GM18858 (cell line): Measurements from ENCODE around the gene WWOX.

Experiments used
- ATAC-seq: cut with Tn5 transposase; IDR thresholded peaks from one replicate; pipeline ENCODE4 v1.9.1; 2021; ENCODE audit not compliant: unreplicated experiment

Gene WWOX

GRCh38 chr16:78745108-78746019 lies 645.9 kb downstream of the WWOX start:
- ATAC-seq = no peak

DNA sequence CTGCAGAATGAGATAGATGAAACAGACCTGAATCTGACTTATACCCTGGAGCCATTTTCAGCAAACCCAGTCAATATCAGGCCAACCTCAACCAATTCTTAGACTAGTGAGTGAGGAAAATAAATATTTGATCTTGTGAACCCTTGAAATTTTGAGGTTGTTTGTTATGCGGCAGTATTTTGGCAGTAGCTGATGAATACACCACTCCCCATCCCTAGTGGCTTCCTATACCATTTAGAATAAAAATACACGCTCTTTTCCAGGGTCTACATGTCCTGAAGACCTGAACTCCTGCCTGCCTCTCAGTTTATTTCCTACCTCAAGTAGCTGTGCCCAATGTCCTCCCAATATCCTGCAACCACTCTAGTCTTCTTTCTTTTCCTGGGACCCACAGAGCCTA lies 647.3 kb downstream of the WWOX start:
- ATAC-seq = no peak

DNA sequence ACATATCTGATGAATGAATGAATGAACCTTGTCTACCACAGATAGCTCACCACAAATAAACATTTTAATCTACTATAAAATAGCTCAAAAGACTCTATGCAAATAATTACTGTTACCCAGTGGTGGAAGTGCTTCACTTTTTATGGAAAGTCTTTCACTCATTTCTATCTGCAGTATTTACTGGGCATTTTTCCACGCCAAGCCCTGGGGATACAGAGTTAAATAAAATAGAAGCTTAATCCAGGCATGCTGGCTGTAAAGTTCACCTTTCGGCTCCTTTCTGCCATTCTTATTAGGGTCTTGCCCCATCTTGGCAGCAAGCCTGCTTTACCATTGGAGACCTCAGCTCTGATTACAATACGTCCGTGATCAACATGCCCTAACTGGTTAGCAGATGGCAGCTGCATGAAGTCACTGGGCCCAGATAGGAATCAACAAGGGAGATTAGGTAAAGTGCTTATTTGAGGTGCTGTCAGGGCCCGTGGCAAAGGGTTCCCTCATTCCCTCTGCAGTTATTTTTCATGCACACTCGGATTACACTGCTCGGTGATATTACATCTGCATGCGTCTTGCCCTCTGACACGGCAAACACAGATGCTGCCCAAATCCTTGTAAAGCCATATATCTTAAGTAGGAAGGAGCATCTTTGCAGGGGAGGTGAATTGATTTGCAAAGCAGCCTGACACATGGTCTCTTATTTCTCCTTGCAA lies 648.9 kb downstream of the WWOX start:
- ATAC-seq = no peak

DNA sequence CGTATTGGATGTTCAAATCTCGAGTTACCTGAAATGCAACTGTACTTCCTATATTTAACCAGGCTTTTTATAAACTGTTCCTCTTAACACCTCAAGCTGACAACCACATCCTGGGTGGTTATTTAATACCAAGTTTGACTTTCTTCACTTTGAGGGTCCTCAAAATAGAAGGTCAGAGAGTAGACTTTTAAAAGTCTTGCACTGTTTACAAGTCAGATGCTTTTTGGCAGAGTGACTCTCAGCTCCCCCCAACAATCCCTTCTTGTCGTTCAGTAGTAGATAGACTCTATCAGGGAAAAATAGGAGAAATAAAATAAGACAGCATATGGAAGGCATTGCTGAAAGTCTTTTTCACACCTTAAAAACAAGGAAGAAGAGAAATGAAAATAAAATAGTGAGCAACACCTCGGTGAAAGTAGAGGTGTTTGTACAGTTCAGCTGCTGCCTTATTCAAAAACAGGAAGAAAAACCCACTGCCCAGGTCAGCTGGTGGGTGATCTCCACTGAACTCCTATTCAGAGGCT lies 650.4 kb downstream of the WWOX start:
- ATAC-seq = peak; percentile 70

DNA sequence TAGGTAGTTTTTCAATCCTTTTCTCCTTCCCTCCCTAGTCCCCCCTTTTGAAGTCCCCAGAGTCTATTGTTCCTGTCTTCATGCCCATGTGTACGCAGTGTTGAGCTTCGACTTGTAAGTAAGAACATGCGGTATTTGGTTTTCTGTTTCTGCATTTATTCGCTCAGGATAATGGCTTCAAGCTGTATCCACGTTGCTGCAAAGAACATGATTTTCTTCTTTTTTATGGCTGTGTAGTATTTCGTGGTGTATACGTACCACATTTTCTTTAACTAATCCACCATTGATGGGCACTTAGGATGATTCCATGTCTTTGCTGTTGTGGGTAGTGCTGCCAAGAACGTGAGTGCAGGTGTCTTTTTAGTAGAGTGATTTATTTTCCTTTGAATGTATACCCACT lies 651.2 kb downstream of the WWOX start:
- ATAC-seq = no peak

DNA sequence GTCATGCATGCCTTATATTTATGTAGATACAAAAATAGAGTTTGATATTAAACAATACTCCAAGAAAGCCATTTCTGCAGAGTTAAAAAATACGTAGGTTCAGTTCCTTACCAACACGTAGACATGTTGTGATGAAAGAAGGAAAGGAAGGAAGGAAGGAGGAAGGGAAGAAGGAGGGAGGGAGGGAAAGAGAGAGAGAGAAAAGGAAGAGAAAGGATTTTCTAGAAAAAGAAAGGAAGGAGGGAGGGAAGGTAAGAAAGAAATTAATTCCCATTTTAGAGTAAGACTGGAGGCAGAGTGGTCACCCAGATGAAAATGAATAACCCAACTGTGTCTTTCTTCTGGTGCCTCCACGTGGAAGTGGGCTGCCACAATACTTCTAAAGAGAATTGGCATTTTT lies 652.1 kb downstream of the WWOX start:
- no peak for ATAC-seq

DNA sequence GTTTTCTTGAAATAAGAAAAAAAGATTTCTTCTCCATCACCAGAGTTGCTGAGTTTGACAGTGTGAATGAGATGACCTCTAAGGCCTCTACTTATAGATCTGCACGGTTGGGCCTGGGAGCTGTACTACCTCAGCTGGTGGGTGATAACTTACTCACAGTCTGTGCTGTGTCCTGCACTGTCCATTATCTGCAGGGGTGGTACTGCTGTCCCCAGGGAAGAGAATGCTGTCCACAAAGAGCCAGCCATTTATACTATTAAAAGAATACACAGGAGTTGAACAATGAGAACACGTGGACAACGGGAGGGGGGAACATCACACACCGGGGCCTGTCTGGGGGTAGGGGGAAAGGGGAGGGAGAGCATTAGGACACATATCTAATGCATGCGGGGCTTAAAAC lies 655.3 kb downstream of the WWOX start:
- no peak for ATAC-seq

- no peak for ATAC-seq
These were observed 656.6 kb downstream of the WWOX start for GRCh38 chr16:78755751-78756661.

DNA sequence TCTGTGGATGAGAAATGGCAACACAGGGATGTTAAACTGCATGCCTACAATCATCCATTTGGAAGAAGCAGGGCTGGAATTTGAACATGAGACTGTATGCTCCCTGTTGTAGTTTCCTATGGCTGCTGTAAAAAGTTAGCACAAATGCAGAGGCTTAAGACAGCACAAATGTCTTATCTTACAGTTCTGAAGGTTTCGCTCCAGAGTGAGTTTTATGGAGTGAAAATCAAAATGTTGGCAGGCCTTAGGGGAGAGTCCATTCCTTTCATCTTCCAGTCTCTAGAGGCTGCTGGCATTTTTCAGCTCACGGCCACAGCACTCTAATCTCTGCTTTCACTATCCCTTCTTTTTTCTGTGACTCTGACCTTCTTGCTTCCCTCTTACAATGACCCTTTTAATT lies 660.1 kb downstream of the WWOX start:
- ATAC-seq = no peak

DNA sequence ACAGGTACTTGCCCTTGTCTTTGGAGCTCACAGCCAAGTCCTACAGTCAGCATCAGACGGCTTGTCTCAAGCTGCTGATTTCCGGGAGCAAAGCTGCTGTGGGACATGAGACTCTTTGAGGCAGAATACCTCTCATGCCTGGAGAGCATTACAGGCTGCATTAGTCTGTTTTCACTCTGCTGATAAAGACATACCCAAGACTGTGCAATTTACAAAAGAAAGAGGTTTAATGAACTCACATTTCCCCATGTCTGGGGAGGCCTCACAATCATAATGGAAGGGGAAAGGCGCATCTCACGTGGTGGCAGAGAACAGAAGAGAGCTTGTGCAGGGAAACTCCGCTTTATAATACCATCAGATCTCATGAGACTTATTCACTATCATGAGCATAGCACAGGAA lies 661.2 kb downstream of the WWOX start:
- no peak for ATAC-seq

DNA sequence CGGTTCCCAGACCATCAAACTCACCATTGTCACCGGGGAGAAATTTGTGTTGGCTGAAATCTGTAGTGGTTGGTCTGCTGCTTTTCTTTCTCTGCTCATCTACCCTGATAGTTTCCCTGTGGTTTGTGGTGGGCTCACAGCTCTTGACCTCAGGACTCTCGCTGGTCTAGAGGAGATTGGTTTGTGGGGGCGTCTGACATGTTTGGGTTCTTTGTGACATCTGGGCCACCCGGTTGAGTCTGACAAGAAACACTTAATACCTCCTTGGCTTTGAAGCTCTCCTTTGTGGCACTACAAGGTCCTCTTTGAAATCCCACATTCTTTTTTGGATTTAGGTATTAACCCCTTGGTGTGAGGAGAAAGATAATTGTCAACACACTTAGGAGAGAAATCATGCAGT lies 662.0 kb downstream of the WWOX start:
- ATAC-seq = peak; percentile 74

- peak; percentile 57 for ATAC-seq
These were observed 662.8 kb downstream of the WWOX start for GRCh38 chr16:78762222-78762621.

DNA sequence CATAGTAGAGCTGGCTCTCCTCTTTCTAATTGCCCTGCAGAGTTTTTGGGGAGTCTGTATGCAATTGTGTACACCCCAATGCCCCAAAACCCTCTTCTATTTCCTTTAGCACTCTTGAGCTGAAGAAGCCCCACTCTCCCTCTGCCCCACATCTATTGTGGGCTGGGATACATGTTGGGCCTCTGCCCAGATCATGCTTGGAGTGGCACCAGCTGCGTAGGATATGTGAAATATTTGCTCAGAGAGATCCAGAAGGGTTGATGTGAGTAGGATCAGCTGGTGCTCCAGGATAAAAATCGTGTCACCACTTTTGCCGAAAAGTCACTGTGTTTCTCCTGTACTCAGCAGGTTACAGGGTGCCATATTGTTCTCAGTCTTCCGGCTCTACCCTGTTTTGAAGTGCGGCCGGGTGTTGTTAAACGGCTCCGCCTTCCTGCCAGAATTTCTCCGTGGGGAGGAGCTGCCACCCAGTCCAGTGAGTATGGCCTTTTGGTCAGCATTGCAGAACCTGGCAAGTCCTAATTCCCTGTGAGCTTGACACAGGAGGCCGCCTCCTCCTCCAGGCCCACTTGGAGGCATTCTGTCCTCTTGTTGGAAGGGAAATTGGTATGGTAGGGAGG lies 664.5 kb downstream of the WWOX start:
- no peak for ATAC-seq

DNA sequence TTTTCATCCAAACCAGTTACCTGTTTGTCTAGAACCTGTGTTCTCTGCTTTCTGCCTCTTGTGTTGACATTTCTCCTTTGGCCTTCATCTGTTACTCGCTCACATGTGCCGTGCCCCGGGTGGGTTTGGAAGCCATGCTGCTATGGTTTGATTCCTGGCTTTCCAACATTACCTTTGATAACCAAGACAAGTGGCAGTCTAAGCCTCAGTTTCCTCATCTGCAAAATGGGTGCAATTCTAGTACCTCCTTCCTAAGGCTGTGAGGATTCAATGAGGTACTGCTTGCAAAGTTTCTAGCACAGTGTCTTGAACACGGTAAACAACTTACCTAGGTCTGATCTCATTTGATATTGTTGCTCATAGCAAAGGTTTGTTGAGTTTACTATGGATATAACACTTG lies 665.0 kb downstream of the WWOX start:
- ATAC-seq = no peak

DNA sequence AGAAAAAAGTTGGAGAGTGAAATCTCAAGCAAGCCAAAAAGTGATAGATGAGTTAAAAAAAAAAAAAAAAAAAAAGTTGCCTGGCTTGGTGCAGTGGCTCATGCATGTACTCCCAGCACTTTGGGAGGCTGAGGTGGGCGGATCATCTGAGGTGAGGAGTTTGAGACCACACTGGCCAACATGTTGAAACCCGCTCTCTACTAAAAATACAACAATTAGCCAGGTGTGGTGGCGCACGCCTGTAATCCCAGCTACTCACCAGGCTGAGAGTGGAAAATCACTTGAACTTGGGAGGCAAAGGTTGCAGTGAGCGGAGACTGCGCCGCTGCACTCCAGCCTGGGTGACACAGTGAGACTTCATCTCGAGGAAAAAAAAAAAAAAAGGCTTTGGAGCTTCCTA lies 668.8 kb downstream of the WWOX start:
- ATAC-seq = no peak

DNA sequence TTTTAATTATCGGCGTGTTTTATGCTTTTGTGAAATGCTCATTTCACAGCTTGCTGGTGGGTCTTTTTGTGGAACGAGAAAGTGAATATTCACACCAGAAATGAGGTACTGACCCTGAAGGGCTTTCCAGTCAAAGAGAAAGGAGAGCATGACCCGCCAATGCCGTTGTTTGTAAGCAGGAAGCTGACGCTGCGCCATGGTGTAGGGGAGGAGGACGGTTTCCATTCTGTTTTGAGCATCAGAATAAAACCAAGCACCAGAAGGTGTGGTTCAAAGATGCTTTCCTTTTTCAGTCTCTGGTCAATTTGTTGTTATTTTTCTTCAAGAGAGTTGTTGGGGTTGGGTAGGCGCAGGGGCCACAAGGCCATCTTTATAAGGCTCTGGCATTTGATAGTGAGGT lies 669.3 kb downstream of the WWOX start:
- ATAC-seq = no peak

GRCh38 chr16:78770353-78771091 lies 671.1 kb downstream of the WWOX start:
- no peak for ATAC-seq

GRCh38 chr16:78773291-78773702 lies 673.8 kb downstream of the WWOX start:
- no peak for ATAC-seq

DNA sequence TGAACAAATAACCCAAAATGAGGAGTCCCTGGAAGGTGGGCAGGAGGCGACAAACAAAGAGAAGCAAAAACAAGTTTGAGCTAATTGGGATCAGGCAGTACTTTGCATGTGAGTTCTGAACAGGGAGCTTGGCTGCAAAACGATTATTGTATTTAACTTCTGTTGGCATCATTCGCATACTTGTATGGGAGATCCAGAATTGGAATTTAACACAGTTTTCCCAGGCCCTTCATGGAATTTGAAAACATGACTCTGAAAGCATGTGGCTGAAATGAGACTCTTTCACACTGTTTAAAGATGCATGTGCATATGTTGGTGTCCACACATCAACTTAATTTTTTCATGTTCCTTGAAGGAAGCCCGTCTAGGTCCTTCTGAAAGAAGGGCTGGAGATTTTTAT lies 674.3 kb downstream of the WWOX start:
- no peak for ATAC-seq

GRCh38 chr16:78775161-78775561 lies 675.7 kb downstream of the WWOX start:
- ATAC-seq = no peak
